Prostate gland (tissue), 2 donors: Measurements from ENCODE around the gene C19orf85. TPM values are rescaled to one million over a fixed set of nuclear protein-coding genes. Genes with fewer than 3 reads are reported as not detected.
"Not testable (repeated sequence)": the region's sequence is repeated elsewhere in the genome, so short reads cannot be mapped to it uniquely, and the experiment has no call there.

Experiments
- DNase-seq: peaks from one replicate; pipeline ENCODE4 v3.0.0-alpha.2; 2019; ENCODE audit warnings: low spot score
- H3K27ac ChIP-seq, 2 donors: fragments of 200-600 bp; sonication (generic); 2 replicates each; pipeline ENCODE4 v1.5.1; 2017 to 2019
- H3K27me3 ChIP-seq: fragments of 200-600 bp; sonication (generic); replicated peaks from 2 replicates; pipeline ENCODE4 v1.5.1; 2019; ENCODE audit not compliant: insufficient read depth
- H3K36me3 ChIP-seq, 2 donors: fragments of 200-600 bp; sonication (generic); 1 replicate in 1 of 2; 2 replicates in 1 of 2; pipeline versions ENCODE4 v1.5.1 to v1.8.1; 2017 to 2019
- H3K4me1 ChIP-seq: fragments of 200-600 bp; sonication (generic); replicated peaks from 2 replicates; pipeline ENCODE4 v1.5.1; 2019
- H3K4me3 ChIP-seq, 2 donors: fragments of 200-600 bp; sonication (generic); 2 replicates each; pipeline ENCODE4 v1.5.1; 2017 to 2019
- H3K9me3 ChIP-seq: fragments of 200-600 bp; sonication (generic); 2 replicates; pipeline ENCODE4 v1.5.1; 2017
- CTCF ChIP-seq, 4 experiments: fragments of 200-600 bp in 2 of 4; fragments of 450-650 bp in 2 of 4; sonication (generic) in 2 of 4; IDR thresholded peaks; 1 replicate in 3 of 4; 2 replicates in 1 of 4; pipeline ENCODE4 v1.5.1; 2016 to 2019; ENCODE audit warnings: antibody characterized with exemption in 4 of 4, mild to moderate bottlenecking in 2 of 4, moderate library complexity in 2 of 4
- POLR2A ChIP-seq: fragments of 450-650 bp; IDR thresholded peaks from one replicate; pipeline ENCODE4 v1.6.1; 2016; ENCODE audit warnings: antibody characterized with exemption, mild to moderate bottlenecking
- POLR2AphosphoS5 ChIP-seq: sonication (generic); formaldehyde crosslinking; IDR thresholded peaks from one replicate; pipeline ENCODE4 v1.6.1; 2017; ENCODE audit warnings: antibody characterized with exemption
- WGBS: methylation state at CpG from one replicate; pipeline ENCODE4 v1.1.5; 2018; 5-methylcytosine and 5-hydroxymethylcytosine counted together
- intact Hi-C: fragments of 100-400 bp; cut with DNase I; formaldehyde crosslinking; loops from one replicate; pipeline ENCODE4 v1.14.2; 2022
- total RNA-seq, 2 donors: library from RNA; depleted of rRNA; stranded (reverse); fragments of >200 nt; gene quantifications; one replicate each; pipeline ENCODE4 v1.1.0, GENCODE V29; 2016

Gene C19orf85
- total RNA-seq, 2 donors from 2014 or later = not detected

GRCh38 chr19:55503157-55503501 lies 38.6 kb upstream of the C19orf85 start:
- Histone ChIP-seq H3K27ac (no peak overlapping the region), H3K36me3 (no peaks in the 10 kb centered on the region), H3K9me3 (no peaks in the 10 kb centered on the region), H3K4me1 (no peaks in the 10 kb centered on the region), H3K4me3 (no peak overlapping the region), H3K27me3 (no peaks in the 10 kb centered on the region)
- DNase-seq = no peak
- intact Hi-C loops = loop anchor here (2.0 to 10.0 kb wide), 2 partner anchors 218 to 362 kb away; partner anchors contain the start of genes BRSK1 and HSPBP1
- 88% methylated on average over 17 of the region's 17 CpGs for WGBS
- TF ChIP-seq POLR2AphosphoS5 (no peak), POLR2A (no peak), CTCF (IDR thresholded peaks at IDR 0.05) (no peak)

GRCh38 chr19:55502197-55502952 lies 37.8 kb upstream of the C19orf85 start:
- Histone ChIP-seq H3K36me3 (no peaks in the 10 kb centered on the region), H3K27me3 (no peaks in the 10 kb centered on the region), H3K9me3 (no peaks in the 10 kb centered on the region), H3K4me3 (no peak overlapping the region), H3K27ac (no peak overlapping the region), H3K4me1 (no peaks in the 10 kb centered on the region)
- 90% methylated on average over 9 of the region's 9 CpGs for WGBS
- no peak for DNase-seq
- intact Hi-C loops = loop anchor here (2.0 to 10.0 kb wide), 2 partner anchors 218 to 362 kb away; partner anchors contain the start of genes BRSK1 and HSPBP1
- TF ChIP-seq POLR2AphosphoS5 (no peak), POLR2A (no peak), CTCF (IDR thresholded peaks at IDR 0.05) (no peak)

GRCh38 chr19:55500368-55500952 lies 35.9 kb upstream of the C19orf85 start:
- no peaks in the 10 kb centered on the region for H3K4me1 ChIP-seq
- no peak overlapping the region for H3K27ac ChIP-seq
- H3K27me3 ChIP-seq = no peaks in the 10 kb centered on the region
- no peak overlapping the region for H3K4me3 ChIP-seq
- no peaks in the 10 kb centered on the region for H3K9me3 ChIP-seq
- 92% methylated on average over 26 of the region's 26 CpGs for WGBS
- intact Hi-C loops = loop anchor here (10.0 kb wide), 1 partner anchor 216 kb away; the partner anchor contains the start of genes BRSK1 and HSPBP1
- TF ChIP-seq CTCF (IDR thresholded peaks at IDR 0.05) (no peak), POLR2AphosphoS5 (no peak), POLR2A (no peak)
- H3K36me3 ChIP-seq = no peaks in the 10 kb centered on the region
- no peak for DNase-seq

GRCh38 chr19:55498246-55498840 lies 33.8 kb upstream of the C19orf85 start:
- intact Hi-C loops = no loop called here

GRCh38 chr19:55497763-55498162 lies 33.2 kb upstream of the C19orf85 start:
- Histone ChIP-seq H3K4me1 (no peaks in the 10 kb centered on the region), H3K27me3 (no peaks in the 10 kb centered on the region), H3K9me3 (no peaks in the 10 kb centered on the region), H3K36me3 (no peaks in the 10 kb centered on the region), H3K4me3 (no peak overlapping the region), H3K27ac (no peak overlapping the region)
- WGBS = 85% methylated on average over 13 of the region's 13 CpGs
- no peak for TF ChIP-seq POLR2A
- TF ChIP-seq CTCF (IDR thresholded peaks at IDR 0.05) = no peak
- TF ChIP-seq POLR2AphosphoS5 = no peak
- intact Hi-C loops = no loop called here
- DNase-seq = no peak

More at GRCh38 chr19:55498246-55498840, 33.8 kb upstream of the C19orf85 start:
- 22% methylated on average over 2 of the region's 2 CpGs for WGBS
- DNase-seq = no peak
- TF ChIP-seq POLR2A = no peak
- no peaks in the 10 kb centered on the region for H3K36me3 ChIP-seq
- H3K27ac ChIP-seq = no peak overlapping the region
- no peak overlapping the region for H3K4me3 ChIP-seq
- H3K27me3 ChIP-seq = no peaks in the 10 kb centered on the region
- H3K9me3 ChIP-seq = no peaks in the 10 kb centered on the region
- no peaks in the 10 kb centered on the region for H3K4me1 ChIP-seq

GRCh38 chr19:55496820-55497219 lies 32.3 kb upstream of the C19orf85 start:
- WGBS = 85% methylated on average over 10 of the region's 10 CpGs
- intact Hi-C loops, H3K27ac ChIP-seq, H3K9me3 ChIP-seq, H3K4me1 ChIP-seq, H3K36me3 ChIP-seq, DNase-seq, H3K27me3 ChIP-seq, H3K4me3 ChIP-seq: not testable (repeated sequence)
